Neuronal stem cell (in vitro differentiated cells): ENCODE results near the gene MYBBP1A.
A peak's percentile ranks its signal among the peaks of the same experiment; 100 is the strongest.
"Not testable (repeated sequence)": the region's sequence is repeated elsewhere in the genome, so short reads cannot be mapped to it uniquely, and the experiment has no call there.

Experiments used
- DNase-seq: peaks from one replicate; pipeline ENCODE4 v3.0.0-alpha.2; 2013; ENCODE audit warnings: low spot score
- H2AFZ ChIP-seq: one replicate; pipeline ENCODE4 v1.6.1; 2013; ENCODE audit warnings: mild to moderate bottlenecking, low read length, inconsistent platforms
- H2AK5ac ChIP-seq: 2 replicates; pipeline ENCODE4 v1.6.1; 2013; ENCODE audit warnings: low read depth, mild to moderate bottlenecking, inconsistent platforms, low read length, moderate library complexity, mixed read lengths
- H2BK120ac ChIP-seq: 2 replicates; pipeline ENCODE4 v1.6.1; 2013; ENCODE audit warnings: low read depth, mild to moderate bottlenecking, inconsistent platforms, low read length, moderate library complexity, mixed read lengths
- H2BK12ac ChIP-seq: one replicate; pipeline ENCODE4 v1.6.1; 2013; ENCODE audit warnings: low read length, inconsistent platforms
- H2BK15ac ChIP-seq: 2 replicates; pipeline ENCODE4 v1.6.1; 2013; ENCODE audit warnings: mild to moderate bottlenecking, low read length, inconsistent platforms, mixed read lengths
- H2BK5ac ChIP-seq: one replicate; pipeline ENCODE4 v1.6.1; 2013; ENCODE audit warnings: inconsistent platforms, mild to moderate bottlenecking, low read length, moderate library complexity
- H3K14ac ChIP-seq: one replicate; pipeline ENCODE4 v1.6.1; 2013; ENCODE audit warnings: low read length, inconsistent platforms
- H3K18ac ChIP-seq: 2 replicates; pipeline ENCODE4 v1.6.1; 2013; ENCODE audit warnings: low read length, inconsistent platforms
- H3K23ac ChIP-seq: 2 replicates; pipeline ENCODE4 v1.6.1; 2013; ENCODE audit warnings: low read depth, mild to moderate bottlenecking, mixed read lengths, low read length, inconsistent platforms; ENCODE audit not compliant: poor library complexity
- H3K27ac ChIP-seq: replicated peaks from 3 replicates; pipeline ENCODE4 v1.5.1; 2013; ENCODE audit warnings: low read length, inconsistent platforms
- H3K27me3 ChIP-seq, 3 experiments: 2 replicates each; pipeline ENCODE4 v1.6.1; 2013; ENCODE audit warnings: low read length in 3 of 3, mild to moderate bottlenecking in 2 of 3, inconsistent platforms in 1 of 3, low read depth in 1 of 3, mixed read lengths in 1 of 3, moderate library complexity in 1 of 3; ENCODE audit not compliant: control insufficient read depth in 3 of 3, insufficient read depth in 3 of 3
- H3K36me3 ChIP-seq, 2 donors: replicated peaks in 1 of 2; 2 replicates each; pipeline ENCODE4 v1.6.1; 2013; ENCODE audit warnings: low read length in 2 of 2; ENCODE audit not compliant: control insufficient read depth in 2 of 2, insufficient read depth in 2 of 2
- H3K4ac ChIP-seq: 2 replicates; pipeline ENCODE4 v1.6.1; 2013; ENCODE audit warnings: inconsistent platforms, mild to moderate bottlenecking, low read length, moderate library complexity
- H3K4me1 ChIP-seq, 2 donors: 1 replicate in 1 of 2; 2 replicates in 1 of 2; pipeline ENCODE4 v1.6.1; 2013; ENCODE audit warnings: low read length in 2 of 2, low read depth in 1 of 2; ENCODE audit not compliant: control insufficient read depth in 2 of 2, insufficient read depth in 1 of 2
- H3K4me2 ChIP-seq: one replicate; pipeline ENCODE4 v1.6.1; 2013; ENCODE audit warnings: mild to moderate bottlenecking, low read length, inconsistent platforms; ENCODE audit not compliant: insufficient read depth, poor library complexity, severe bottlenecking
- H3K4me3 ChIP-seq, 2 donors: 2 replicates each; pipeline ENCODE4 v1.5.1; 2013; ENCODE audit warnings: low read length in 2 of 2, mild to moderate bottlenecking in 2 of 2, inconsistent platforms in 1 of 2, moderate library complexity in 1 of 2
- H3K79me1 ChIP-seq: one replicate; pipeline ENCODE4 v1.6.1; 2013; ENCODE audit warnings: low read depth, mild to moderate bottlenecking, inconsistent platforms, low read length, moderate library complexity
- H3K9ac ChIP-seq: one replicate; pipeline ENCODE4 v1.6.1; 2013; ENCODE audit warnings: mild to moderate bottlenecking, low read depth, low read length, inconsistent platforms; ENCODE audit not compliant: poor library complexity
- H3K9me3 ChIP-seq, 2 donors: replicated peaks in 1 of 2; 2 replicates each; pipeline versions ENCODE3 to v1.6.1; 2013; ENCODE audit warnings: low read length in 2 of 2, mild to moderate bottlenecking in 2 of 2, inconsistent platforms in 1 of 2, low read depth in 1 of 2, mixed read lengths in 1 of 2, moderate library complexity in 1 of 2; ENCODE audit not compliant: control insufficient read depth in 2 of 2, insufficient read depth in 1 of 2
- H4K8ac ChIP-seq: one replicate; pipeline ENCODE4 v1.6.1; 2013; ENCODE audit warnings: low read depth, mild to moderate bottlenecking, inconsistent platforms, low read length, moderate library complexity
- H4K91ac ChIP-seq: one replicate; pipeline ENCODE4 v1.6.1; 2013; ENCODE audit warnings: low read length, low read depth, mild to moderate bottlenecking, inconsistent platforms; ENCODE audit not compliant: poor library complexity
- WGBS, 2 donors: extraction: QIAGEN DNeasy Blood & Tissue Kit; methylation state at CpG; one replicate each; pipeline ENCODE4 v1.1.7; 2013; ENCODE audit warnings: missing lambda C conversion rate in 2 of 2, mixed read lengths in 1 of 2; ENCODE audit not compliant: insufficient read length in 2 of 2, insufficient replicate concordance in 1 of 2; ENCODE audit errors: extremely low coverage in 2 of 2; 5-methylcytosine and 5-hydroxymethylcytosine counted together

The MYBBP1A gene

DNA sequence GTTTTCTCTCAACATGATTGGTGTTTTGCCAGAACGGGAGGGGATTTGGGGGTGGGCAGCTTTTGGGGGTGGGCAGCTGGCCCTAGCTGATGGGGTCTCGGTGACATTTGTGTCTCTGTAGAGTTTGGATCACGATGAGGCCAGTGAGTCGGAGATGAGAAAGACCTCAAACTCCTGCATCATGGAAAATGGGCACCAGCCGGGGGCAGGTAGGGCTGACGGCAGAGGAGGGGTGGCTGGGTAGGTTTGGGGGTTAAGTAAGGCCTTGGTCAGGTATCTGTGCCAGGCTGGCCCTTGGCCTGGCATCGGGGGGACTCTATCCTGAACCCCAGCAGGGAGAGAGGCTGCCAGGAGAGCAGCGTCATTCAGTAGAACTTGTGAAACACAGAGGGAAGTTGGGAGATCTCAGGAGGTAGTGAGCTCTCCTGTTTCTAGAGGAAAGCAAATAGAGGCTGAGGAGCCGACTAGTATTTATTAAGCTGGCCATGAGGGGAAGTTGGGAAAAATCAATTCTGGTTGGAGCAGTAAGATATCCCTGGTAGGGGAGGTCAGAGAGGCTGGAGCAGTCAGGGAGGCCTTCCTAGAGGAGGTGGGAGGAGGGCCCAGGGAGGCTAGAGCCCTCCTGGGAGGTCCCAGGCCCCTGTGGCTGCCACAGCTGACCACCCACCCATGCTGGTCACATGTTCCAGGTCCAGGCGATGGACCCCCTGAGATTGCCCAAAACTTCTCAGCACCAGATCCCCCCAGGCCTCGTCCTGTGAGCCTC is 37.2 kb upstream of the MYBBP1A start:
- Histone ChIP-seq H3K18ac (peak overlapping the region; percentile 48), H3K4me3 (no peak overlapping the region), H3K36me3 (no peaks in the 10 kb centered on the region), H3K4me2 (no peak overlapping the region), H3K9me3 (peaks cover 0 to 2% of the 10 kb centered on the region in 2 donors), H3K4me1 (peaks cover 0 to 6% of the 10 kb centered on the region in 2 donors), H2BK12ac (peak overlapping the region; percentile 73), H3K4ac (no peak overlapping the region), H3K14ac (no peak overlapping the region), H4K91ac (no peak overlapping the region), H4K8ac (peak overlapping the region; percentile 43), H2BK120ac (no peak overlapping the region), H3K27ac (no peak overlapping the region), H2BK5ac (peak overlapping the region; percentile 19), H3K23ac (no peak overlapping the region), H2BK15ac (no peak overlapping the region), H3K79me1 (no peaks in the 10 kb centered on the region), H2AK5ac (peak overlapping the region; percentile 47), H2AFZ (no peak overlapping the region), H3K27me3 (peaks cover 0 to 80% (median 0%) of the 10 kb centered on the region in 3 experiments), H3K9ac (no peak overlapping the region)
- DNase-seq, result no peak
- no CpG with 5 or more reads among the region's 11 CpGs for WGBS, 2 donors

DNA sequence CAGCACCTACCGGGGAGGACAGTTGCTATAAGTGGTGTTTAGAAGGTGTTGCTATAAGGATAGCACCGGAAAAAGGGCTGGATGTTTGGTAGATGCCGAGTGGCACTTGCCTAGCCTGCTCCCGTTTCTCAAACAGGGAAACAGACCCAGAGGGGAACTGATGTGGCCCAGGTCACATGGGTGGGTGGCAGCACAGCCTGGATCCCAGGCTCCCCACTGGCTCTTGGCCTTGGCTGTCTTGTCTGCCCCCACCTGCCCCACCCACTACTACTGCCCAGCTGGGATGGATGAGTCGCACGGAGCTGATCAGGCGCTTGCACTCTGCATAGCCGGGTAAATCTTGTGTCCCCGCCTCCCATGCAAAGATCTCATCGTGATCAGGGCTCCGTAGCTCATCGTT is 36.3 kb upstream of the MYBBP1A start:
- Histone ChIP-seq H2AFZ (no peak overlapping the region), H4K91ac (no peak overlapping the region), H2BK15ac (no peak overlapping the region), H3K4me3 (no peak overlapping the region), H3K79me1 (no peaks in the 10 kb centered on the region), H3K18ac (peak overlapping the region; percentile 35), H2BK12ac (peak overlapping the region; percentile 84), H3K23ac (peak overlapping the region; percentile 80), H3K9ac (no peak overlapping the region), H2BK5ac (no peak overlapping the region), H3K9me3 (peaks cover 0 to 2% of the 10 kb centered on the region in 2 donors), H3K4ac (no peak overlapping the region), H2AK5ac (peak overlapping the region; percentile 47), H2BK120ac (no peak overlapping the region), H3K27me3 (peaks cover 0 to 81% (median 0%) of the 10 kb centered on the region in 3 experiments), H3K4me2 (peak overlapping the region; percentile 2), H3K14ac (peak overlapping the region; percentile 21), H3K36me3 (no peaks in the 10 kb centered on the region), H4K8ac (no peak overlapping the region), H3K4me1 (peaks cover 0 to 6% of the 10 kb centered on the region in 2 donors), H3K27ac (no peak overlapping the region)
- DNase-seq, result no peak
- no CpG with 5 or more reads among the region's 12 CpGs for WGBS, 2 donors

DNA sequence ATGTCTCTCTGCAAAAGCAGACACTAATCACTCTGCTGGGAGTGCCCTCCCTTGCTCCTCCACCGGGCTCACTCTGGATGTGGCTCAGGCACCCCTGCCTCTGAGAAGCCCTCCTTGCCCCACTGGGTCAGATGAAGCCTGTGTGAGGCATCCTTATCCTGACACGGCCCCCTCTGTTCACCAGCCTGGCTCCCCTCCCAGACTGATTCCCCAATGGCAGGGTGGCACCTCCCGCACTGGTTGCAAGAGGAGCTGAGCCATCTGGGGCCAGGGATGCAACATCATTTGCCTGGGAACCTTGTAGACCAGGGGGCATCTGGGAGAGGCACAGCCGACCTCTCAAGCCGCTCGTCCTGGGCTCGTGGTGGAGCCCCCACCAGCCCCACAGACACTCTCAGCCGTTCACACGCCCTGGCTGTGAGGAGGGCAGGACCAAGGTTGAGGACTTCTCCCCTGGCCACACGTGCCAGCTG is 35.8 kb upstream of the MYBBP1A start:
- Histone ChIP-seq H3K18ac (peak overlapping the region; percentile 35), H2BK5ac (no peak overlapping the region), H2AFZ (no peak overlapping the region), H3K79me1 (no peaks in the 10 kb centered on the region), H2BK15ac (no peak overlapping the region), H3K4me2 (no peak overlapping the region), H3K36me3 (no peaks in the 10 kb centered on the region), H3K4me1 (peaks cover 0 to 6% of the 10 kb centered on the region in 2 donors), H2AK5ac (peak overlapping the region; percentile 86), H4K91ac (no peak overlapping the region), H3K14ac (no peak overlapping the region), H2BK120ac (no peak overlapping the region), H3K9ac (no peak overlapping the region), H3K23ac (peak overlapping the region; percentile 10), H3K4me3 (no peak overlapping the region), H3K27me3 (peaks cover 0 to 82% (median 0%) of the 10 kb centered on the region in 3 experiments), H3K27ac (no peak overlapping the region), H3K4ac (peak overlapping the region; percentile 23), H3K9me3 (peaks cover 0 to 2% of the 10 kb centered on the region in 2 donors), H4K8ac (no peak overlapping the region), H2BK12ac (peak overlapping the region; percentile 46)
- WGBS, 2 donors, result no CpG with 5 or more reads among the region's 10 CpGs
- DNase-seq, result no peak

DNA sequence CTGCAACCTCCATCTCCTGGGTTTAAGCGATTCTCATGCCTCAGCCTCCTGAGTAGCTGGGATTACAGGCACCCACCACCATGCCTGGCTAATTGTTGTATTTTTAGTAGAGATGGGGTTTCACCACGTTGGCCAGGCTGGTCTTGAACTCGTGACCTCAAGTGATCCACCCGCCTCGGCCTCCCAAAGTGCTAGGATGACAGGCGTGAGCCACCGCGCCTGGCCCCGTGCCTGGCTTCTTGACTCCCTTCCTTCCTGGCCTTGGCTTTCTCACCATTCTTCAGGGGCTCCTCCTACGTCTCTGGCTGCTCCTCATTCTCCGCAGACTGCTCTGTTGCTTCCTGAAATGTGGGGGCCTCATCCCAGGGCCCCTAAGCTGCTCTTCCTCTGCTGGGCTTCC is 34.9 kb upstream of the MYBBP1A start:
- H3K79me1 ChIP-seq, H2AK5ac ChIP-seq, DNase-seq, H3K23ac ChIP-seq, H3K36me3 ChIP-seq, H3K18ac ChIP-seq, H3K14ac ChIP-seq, H3K27ac ChIP-seq, H2BK5ac ChIP-seq, H3K9ac ChIP-seq, H3K9me3 ChIP-seq, H2BK15ac ChIP-seq, H3K4me2 ChIP-seq, H2BK12ac ChIP-seq, H4K91ac ChIP-seq, H3K4ac ChIP-seq, H3K4me1 ChIP-seq, H4K8ac ChIP-seq, H2AFZ ChIP-seq, H3K4me3 ChIP-seq, H2BK120ac ChIP-seq: not testable (repeated sequence)
- peaks cover 1 to 88% (median 6%) of the 10 kb centered on the region in 3 experiments for H3K27me3 ChIP-seq
- WGBS, 2 donors, result no CpG with 5 or more reads among the region's 11 CpGs
